GM18511 (cell line): ENCODE data around the gene SLC6A7.

Source experiments
- ATAC-seq: cut with Tn5 transposase; IDR thresholded peaks from one replicate; pipeline ENCODE4 v1.9.1; 2021; ENCODE audit warnings: mild to moderate bottlenecking, moderate library complexity; ENCODE audit not compliant: unreplicated experiment

SLC6A7 gene

DNA sequence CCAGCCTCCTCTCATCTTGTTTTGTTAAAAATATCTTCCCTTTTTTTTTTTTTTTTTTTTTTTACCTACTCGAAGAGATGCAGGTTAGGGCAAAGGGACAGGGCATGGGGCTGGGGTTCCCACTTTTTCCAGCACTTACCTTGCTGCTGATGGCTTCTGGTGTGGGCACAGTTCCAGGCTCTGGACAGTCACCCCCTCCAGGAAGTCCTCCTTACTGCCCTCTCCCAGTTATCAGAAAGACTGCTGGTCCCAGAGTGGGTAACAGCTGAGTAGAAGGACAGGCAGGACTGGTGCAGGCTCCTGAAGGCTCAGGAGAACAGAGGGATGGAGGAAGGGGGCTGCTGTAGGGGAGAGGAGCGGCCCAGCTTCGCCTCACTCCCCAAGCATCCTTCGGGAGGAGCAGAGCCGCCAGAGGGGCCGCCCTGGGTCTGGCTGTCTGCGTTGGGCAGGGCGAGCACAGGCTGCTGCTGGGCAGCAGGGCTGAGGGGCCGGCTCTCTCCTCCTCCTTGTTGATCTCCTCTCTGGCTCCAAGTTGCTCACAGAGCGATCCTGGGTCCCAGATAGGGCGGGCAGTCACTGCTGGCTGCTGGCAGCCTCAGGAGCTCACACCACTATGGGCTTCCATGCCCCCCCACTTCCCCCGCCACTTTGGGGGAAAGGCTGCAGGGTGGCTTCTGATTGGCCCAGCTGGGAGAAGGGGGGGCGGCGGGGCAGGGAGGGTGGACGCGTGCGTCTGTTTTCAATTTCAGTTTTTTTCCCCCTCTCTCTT, 34.4 kb upstream of the SLC6A7 start, which contains the start of gene PDGFRB:
Gene PDGFRB (minus strand): TSS at position 588 of the 769 bp plus-strand sequence. CDS start 18,798 bp downstream, outside the sequence.
- ATAC-seq = peak; percentile 68

DNA sequence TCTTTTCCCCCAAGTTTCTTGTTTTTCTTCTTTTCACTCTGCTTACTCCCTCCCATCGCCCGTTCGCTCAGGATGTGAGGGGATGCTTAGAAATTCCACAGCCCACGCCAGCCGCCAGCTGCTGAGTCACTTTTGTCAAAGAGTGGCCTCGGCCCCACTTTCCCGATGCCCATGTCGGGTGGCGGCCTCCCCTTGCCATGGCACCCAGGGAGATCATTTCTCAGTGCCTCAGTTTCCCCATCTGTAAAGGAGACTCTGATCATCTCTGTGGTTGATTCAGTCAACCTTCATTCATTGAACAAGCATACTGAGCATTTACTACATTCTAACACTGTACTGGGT, 33.9 kb upstream of the SLC6A7 start:
- no peak for ATAC-seq

DNA sequence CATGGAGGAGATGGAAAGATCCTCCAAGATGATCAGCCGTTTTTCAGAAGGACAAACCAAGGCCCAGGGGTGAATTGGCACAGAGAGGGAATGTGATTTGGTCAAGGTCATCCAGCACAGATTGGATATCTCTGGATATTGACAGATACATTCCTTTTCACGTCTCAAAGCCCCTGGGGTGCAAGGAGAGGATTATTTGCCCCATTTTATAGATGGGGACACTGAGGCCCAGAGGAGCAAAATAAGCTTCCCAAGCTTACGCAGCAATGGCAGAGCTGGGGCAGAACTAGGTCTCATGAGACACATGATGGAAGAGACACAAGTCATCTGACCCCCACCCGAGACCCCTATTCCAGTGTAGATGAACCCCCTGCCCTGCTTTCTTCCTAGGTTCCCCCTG, 33.3 kb upstream of the SLC6A7 start:
- no peak for ATAC-seq

DNA sequence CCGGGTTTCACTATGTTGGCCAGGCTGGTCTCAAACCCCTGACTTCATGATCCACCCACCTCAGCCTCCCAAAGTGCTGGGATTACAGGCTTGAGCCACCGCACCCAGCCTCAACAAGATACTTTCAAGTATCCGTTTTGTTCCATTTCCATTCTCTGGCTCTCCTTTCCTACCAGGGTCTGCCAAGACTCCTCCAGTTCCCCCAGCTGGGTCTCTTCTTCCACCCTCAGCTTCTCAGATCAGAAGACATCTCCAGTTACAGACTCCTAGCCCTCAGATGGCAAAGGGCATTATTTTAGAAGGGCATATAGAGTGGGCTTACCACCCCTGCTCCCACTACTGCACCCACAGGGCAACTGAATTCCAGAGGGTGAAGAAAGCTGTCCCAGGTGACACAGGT, 32.7 kb upstream of the SLC6A7 start:
- no peak for ATAC-seq

DNA sequence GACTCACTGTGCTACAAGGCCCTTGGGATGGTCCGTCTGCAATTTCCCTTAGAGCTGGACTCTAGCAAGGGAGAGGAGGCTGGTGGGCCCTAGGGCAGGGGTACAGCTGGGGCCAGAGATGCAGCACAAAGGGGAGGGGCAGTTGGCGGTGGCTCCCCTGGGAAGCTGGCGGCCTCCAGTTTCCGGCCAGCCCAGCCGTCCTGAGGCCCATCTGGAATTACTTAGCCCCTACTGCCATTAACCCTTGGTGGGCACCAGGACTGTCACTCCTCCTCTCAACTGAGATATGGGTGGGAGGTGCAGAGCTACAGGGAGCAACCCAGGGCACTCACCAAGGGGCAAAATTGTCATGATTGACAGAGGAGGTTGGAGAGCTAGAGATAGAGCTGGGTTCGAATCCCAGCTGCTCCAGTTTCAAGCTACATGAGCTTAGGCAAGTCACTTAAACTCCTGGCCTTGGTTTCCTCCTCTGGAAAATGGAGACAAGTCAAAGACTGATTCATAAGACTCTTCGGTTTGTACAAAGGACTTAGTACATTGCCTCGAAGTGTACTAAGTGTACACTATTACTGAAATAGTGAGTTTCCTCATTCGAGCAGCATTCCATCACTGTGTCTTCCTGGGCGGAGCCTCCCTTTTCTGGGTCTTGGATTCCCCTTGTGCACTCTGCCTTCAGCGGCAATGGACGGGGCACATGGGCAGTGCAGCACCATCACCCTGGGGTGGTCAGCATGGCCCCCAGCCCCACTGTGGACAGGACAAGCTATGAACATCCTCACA, 31.5 kb upstream of the SLC6A7 start:
- ATAC-seq = no peak

DNA sequence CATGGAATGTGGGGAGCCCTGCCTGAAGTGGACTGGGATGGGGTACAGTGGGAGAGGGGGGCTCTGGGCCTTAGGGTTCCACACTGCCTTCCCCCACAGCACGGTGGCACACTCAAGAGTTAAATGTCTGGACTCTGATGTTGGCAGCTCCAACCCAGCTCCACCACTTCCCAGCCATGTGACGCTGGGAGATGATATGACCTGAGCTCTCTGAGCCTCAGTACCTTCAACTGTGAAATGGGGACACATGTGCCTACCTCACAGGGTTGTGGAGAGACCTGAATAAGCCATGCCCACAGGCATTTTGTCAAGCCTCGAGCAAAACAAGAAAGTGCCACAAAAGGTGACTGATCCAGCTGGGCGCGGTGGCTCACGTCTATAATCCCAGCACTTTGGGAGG, 30.8 kb upstream of the SLC6A7 start:
- no peak for ATAC-seq

DNA sequence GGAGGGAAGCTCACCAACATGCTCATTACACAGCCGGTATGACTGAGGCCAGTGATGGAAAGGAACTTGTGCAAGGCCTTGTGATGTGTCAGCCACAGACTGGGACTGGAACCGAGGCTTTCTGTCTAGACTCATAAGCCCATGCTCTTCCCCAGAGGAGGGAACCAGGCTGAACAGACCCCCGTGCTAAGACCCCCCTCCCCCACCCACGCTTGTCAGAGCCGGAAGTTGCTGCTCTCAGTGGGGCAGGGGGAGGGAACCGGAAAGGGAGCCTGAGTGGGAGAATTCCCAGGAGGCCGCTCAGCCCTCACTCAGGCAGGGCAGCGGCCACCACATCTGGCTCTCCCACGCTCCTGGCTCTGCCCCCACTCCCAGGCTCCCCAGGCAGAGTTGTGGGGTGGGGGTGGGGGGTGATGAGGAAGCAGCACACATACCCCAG, 30.1 kb upstream of the SLC6A7 start:
- no peak for ATAC-seq

DNA sequence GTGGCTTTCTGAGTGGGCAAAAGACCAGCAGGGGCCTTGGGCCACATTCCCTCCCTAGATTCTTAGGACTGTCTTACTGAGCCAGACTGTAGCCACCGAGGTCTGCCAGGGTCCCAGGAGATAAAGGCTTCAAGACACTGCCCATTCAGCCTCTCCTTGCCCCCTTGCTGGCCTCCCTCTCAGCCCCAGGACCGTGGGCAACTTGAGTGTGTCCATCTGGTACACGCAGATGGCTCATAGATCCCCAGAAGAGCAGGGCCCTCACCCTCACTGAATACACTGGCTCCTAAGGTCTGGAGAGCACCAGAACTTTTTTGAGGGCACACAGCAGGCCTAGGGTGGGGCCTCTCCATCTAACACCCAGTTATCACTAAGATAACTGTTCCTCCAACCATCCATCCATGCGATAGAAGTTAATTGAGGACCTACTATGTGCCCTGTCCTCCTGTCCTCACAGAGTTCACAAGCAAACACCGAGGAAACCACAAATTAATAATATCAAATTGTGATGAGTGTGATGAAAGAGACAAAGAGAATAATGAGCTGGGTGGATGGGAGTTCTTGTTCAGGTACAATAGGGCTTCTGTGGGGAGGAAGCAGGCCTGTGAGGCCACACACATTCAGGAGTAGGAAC, 29.3 kb upstream of the SLC6A7 start:
- ATAC-seq = no peak

DNA sequence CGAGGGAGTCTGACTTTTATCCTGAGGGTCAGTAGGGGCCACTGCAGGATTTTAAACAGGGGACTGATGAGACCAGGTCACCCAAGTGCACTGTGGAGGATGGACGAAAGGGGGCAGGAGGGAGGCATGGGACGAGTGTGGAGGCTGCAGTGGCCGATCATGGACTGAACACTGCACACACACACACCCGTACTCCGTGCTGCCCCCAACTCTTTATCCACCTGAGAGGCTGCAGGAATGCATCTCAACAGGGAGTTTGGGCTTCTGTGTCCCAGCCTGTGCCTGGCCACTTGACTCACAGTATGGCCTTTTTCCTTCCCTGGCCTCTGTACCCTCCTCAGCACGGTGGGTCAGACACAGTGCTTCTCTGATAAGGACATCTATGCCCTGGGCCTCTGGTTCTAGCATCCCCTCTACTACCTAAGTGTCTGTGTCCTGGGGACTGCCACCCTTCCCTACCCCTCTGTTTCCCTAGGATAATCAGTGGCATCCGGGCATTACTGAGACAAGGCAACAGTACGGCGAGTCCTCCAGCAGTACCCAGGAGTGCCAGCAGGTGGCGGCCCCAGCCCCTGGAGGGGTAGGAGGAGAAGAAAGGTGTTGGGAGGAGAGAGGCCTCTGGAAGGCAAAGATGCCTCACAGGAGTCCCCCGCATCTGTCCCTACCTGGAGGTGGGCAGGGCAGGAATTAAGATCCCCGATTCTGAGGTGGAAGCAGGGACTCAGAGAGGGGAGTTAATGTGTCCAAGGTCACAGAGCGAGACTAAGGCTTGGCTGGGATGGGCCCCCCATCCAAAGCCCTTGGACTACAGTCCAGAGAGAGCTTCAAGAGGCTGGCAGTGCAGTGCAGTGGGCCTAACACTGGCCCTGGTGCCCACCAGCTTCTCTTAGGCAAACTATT, 28.4 kb upstream of the SLC6A7 start:
- ATAC-seq = peak; percentile 79

DNA sequence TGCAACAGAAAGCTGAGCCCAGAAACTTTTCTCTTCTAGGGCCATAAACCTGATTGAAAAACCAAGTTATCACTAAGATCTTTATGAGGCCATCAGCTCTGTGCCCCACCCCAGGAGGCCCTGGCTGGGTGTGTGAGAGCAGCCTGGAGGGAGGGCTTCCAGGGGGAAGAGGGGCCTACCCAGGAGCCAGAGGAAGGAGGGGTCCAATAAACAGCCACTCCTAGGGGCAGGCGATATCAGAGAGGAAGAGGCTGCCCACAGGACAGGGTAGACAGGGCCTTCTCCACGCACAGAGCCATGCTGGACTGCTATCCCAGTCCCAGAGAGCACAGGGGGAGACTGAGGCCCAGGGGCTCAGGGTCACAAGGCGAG, 27.7 kb upstream of the SLC6A7 start:
- no peak for ATAC-seq

DNA sequence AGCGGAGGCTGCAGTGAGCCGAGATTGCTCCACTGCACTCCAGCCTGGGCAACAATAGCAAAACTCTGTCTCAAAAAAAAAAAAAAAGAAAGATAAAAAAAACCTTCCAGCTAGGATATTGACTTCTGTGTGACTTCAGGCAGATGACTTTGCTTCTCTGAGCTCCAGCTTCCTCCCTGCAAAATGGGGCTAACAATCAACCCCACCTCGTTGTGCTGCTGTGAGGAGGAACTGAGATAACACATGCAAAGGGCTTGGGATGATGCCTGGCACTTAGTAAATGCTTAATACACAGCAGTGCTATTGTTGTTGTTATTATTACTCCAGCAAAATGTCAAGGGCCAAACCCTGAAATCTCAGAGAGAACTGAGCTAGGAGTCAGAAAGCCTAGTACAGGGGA, 26.8 kb upstream of the SLC6A7 start:
- ATAC-seq = no peak

DNA sequence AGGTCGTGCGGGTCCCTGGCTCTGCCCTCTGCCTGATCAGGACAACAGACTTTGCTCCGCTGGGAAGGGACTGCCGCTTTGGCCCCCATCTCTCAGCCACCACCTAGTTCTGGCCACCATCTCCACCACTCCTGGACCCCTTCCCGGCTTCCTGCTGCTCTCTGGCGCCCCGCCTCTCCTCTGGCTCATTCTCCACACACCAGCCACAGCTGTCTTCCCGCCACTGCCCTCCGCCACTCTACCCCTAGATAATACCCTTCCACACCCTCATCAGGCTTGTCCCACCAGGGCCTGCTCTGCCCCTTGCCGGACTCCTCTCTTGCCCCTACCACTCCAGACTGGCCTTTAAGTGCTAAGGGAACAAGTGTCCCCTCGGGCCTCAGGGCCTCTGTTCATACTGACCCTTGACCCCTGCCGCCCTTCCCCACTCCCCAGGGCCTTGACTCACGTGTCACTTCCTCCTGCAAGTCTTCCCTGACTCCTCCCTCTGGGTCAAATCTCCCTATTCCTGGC, 26.3 kb upstream of the SLC6A7 start:
- no peak for ATAC-seq

DNA sequence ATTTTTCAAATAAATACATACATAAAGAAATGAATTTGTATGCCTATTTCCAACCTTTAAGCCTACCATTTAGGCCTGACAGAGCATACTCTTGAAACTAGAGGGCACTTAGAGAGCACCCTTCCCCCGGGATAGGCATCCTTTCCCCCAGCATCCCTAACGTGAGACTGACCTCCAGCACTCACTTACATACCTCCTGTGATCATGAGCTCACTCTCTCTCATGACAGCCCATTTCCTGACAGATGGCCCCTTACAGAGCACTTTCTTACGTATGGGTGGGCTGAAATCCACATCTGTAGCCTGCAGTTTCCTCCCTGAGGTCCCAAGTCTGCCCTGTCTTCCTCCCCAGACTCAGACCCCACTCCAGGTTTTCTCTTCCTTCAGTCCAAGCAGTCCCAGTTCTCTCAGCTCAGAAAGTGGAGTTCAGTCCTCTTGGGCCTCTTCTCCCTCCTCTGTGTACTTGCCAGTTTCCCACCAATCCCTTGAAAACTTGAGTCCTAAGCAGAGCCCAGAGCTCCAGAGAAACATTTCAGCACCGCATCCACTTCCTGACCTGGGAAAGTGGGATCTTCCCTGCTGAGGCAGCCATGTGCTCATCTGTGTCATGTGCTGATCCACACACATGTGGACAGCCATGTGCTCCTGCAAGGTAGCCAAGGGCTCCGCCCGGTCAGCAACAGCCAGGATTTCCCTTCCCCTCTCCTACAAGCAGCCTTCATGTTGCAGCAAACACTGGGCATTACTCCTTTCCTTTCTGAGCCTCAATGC, 25.5 kb upstream of the SLC6A7 start:
- ATAC-seq = no peak

DNA sequence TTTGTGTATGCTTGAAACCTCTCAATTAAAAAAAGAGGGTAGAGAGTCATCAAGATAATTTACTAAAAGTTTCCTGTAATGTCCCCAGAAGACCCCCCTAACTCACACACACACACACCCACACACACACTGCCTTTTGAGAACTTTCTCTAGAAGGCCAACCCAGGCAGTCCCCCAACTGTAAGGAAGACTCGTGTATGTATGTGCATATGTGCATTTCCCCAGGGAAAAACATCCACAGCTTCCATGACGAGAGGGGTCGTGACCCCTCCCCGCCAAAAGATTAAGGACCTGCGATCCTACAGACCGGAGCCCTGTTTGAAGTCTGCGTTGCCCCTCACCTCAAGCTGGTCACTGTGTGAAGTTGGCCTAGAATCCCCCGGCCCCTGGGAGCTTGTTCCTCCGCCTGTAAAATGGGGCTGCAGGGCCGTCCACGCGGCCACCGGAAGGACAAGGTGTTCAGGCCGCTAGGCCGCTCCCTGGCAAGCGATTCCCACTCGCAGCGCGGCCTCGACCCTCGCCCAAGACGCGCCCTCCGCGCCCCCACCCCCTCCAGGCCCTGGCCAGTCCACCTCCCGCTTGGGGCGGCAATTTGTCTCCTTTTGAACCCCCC, 23.7 kb upstream of the SLC6A7 start:
- no peak for ATAC-seq

DNA sequence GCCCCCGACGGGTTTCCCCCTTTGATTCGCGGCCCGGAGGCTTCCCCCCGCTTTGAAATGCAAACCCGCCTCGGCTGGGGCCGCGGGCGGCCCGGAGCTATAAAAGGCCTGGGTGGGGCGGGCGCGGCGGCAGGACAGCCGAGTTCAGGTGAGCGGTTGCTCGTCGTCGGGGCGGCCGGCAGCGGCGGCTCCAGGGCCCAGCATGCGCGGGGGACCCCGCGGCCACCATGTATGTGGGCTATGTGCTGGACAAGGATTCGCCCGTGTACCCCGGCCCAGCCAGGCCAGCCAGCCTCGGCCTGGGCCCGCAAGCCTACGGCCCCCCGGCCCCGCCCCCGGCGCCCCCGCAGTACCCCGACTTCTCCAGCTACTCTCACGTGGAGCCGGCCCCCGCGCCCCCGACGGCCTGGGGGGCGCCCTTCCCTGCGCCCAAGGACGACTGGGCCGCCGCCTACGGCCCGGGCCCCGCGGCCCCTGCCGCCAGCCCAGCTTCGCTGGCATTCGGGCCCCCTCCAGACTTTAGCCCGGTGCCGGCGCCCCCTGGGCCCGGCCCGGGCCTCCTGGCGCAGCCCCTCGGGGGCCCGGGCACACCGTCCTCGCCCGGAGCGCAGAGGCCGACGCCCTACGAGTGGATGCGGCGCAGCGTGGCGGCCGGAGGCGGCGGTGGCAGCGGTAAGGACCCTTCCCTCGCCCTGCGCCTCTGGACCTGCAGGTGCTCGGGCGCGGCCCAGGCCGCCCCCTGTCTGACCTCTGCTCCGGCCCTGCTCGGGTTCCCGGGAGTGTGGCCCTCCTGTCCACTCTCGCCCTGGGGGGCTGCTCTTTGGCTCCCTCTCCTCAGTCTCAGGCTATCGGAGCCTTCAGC, 23.0 kb upstream of the SLC6A7 start, which contains the start of gene CDX1:
Gene CDX1 (plus strand): TSS at position 129 of the 862 bp plus-strand sequence. CDS start 99 bp downstream, at position 228.
- no peak for ATAC-seq

DNA sequence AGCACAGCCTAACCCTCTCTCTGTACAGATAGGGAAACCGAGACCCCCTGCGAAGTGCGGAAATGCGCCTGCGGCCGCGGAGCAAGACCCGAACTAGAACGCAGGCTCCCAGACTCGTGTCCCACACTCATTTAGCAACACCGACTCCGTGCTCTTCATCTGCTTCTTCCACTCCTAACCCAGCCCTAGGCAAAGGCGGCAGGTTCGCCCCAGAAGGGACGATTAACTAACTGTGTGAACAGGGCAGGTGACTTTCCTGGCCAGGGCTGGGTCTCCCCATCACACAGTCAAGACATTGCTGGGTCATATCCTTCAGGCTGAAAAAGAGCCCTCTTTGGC, 22.4 kb upstream of the SLC6A7 start:
- no peak for ATAC-seq

DNA sequence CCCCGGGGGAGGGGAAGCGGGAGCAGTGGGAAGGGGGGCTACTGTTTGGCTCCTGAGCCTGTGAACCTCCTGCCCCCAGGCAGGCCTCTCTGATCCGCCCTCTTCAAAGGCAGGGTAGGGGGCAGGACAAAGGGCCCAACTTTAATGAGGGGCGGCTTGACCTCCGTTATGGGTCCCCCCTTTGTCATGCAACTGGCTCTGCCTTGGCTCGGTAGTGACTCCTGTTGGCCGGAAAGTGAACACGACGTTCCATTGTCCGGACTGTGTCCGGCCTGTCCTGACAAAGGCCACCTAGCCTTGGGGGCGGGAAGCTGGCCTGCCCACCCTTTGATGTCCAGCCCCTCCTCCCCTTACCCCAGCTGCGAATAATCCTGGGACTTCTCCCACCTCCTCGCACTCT, 22.0 kb upstream of the SLC6A7 start:
- ATAC-seq = no peak

DNA sequence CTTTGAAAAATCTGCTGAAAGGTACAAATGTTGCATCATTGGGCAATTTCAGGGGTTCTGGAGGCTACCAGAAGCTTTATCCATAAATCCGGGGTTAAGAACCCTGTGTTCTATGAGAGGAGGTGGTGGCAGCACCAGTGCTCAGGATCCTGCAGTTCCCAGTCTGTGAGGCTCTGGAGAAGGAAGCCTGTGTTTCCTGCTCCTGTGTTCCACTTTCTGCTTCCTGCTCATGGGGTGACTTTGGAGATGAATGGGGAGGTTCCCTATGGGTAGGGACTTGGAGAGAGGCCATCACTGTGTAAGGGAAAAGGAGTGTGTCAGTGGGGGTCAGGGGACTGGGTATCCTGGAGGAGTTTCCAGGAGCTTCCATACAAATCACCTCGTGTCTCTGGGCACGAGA, 21.0 kb upstream of the SLC6A7 start:
- no peak for ATAC-seq

DNA sequence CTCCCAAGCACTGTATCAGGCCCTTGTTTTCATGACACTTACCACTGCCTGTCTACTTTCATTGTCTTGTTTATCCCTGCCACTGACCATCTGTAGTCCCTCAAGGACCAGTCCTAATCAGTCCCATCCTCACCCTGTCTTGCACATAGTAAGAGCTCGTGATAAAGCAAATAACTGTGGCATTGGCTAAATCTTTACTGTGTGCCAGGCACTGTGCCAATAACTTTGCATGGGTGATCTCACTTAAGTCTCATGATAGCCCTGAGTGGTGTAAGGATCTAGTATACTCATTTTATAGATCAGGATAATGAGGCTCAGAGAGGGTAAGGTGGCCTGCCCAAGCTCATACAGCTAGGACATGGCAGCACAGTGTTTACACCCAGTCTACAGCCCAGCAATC, 17.7 kb upstream of the SLC6A7 start:
- no peak for ATAC-seq
